GM18907 (cell line): Measurements from ENCODE around the gene CA11.
"Not testable (repeated sequence)": the region's sequence is repeated elsewhere in the genome, so short reads cannot be mapped to it uniquely, and the experiment has no call there.

Experiments used
- ATAC-seq: cut with Tn5 transposase; IDR thresholded peaks from one replicate; pipeline ENCODE4 v1.9.1; 2021; ENCODE audit warnings: mild to moderate bottlenecking, moderate library complexity; ENCODE audit not compliant: unreplicated experiment

CA11 gene

DNA sequence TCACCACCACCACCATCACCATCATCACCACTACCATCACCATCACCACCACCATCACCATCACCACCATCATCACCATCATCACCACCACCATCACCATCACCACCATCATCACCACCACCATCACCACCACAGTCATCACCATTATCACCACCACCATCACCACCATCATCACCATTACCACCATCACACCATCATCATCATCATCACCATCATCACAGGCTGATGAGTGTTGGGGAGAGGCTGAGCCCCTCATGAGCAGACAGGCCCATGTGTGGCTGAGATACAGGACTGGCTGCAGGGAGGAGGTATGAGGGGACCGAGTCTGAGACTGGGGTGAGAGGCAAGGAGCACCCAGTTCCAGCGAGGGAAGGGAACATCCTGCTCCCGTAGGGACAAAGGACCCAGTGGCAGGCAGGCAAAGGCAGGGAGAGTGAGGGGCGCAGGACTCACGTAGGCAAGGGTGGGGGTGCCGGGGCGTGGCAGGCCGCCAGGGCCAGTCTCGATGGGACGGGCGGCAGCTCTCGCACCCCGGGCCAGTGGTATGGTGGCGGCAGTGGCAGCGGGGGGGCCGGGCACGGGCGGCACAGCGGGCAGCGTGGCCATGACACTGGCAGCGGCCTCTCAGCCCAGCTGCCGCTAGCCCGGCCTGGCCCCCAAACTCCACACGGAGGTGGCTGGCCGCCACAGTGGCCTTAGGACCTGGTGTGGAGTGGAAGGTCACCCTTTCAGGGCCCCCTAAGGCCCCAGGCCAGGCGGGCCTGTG lies 24.1 kb upstream of the CA11 start:
- no peak for ATAC-seq

DNA sequence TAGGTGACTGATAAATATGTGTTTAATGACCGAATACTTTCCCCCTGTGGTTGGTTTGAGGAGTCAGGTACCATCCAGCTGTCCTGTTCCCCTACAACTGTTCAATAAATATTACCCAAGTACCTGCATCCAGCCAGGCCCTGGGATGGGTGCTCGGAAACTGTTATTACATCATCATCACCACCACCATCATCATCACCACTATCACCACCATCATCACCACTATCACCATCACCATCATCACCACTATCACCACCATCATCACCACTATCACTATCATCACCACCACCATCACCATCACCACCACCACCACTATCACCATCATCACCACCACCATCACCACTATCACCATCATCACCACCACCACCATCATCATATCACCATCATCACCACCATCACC lies 22.8 kb upstream of the CA11 start:
- ATAC-seq, result no peak

GRCh38 chr19:48668332-48668731 lies 22.3 kb upstream of the CA11 start:
- ATAC-seq, result no peak

DNA sequence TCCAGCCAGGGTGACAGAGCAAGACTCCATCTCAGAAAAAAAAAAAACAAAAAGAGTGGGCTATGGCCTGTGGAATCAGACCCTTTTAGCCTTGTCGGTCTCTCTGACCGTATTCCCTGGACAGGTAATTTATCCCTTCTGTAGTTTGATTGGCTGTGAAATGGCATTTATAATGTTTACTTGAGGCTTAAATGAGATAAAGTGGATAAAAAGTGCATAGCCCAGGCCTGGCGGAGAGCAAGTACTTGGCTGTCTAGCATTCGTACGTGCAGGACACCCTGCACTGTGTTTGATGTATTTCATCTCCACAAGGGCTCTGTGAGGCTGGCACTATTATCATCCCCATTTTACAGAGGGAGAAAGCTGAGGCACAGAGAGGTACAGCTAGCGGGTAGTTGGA lies 19.8 kb upstream of the CA11 start:
- no peak for ATAC-seq

DNA sequence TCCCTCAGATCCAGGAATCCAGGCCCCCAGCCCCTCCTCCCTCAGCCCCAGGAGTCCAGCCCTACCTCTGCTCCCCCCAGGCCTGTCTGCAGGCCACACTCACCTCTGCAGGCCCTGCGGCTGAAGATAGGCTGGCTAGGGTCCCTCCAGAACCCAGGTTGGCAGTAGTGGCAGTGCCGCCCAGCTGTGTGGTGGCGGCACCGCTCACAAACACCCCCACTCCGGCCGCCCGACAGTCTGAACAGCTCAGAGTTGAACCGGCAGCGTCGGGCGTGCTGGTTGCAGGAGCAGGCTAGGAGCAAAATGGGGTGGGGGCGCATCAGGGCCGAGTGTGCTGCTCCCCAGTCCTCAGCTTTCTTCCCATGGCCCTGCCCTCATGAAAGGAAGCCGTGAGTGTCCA lies 18.5 kb upstream of the CA11 start:
- no peak for ATAC-seq

GRCh38 chr19:48663667-48664066 lies 17.7 kb upstream of the CA11 start:
- no peak for ATAC-seq

DNA sequence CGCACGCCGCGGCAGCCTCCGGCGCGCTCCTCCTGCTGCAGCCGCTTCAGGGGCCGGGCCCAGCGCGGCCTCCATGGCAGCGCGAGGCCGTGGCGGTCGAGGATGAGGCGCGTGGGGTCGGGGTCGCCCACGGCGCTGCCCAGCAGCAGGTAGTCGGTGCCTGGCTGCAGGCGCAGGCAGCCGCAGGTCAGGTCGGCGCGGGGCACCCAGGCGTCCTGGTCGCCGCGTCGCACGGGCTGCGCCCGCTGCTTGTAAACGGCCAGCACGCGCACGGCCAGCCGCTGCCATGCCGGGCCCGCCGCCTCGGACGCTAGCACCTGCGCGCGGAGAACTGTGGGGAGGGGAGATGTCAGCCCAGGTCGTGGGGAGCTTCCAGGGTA lies 15.7 kb upstream of the CA11 start:
- ATAC-seq, result no peak

- peak; percentile 89 for ATAC-seq
Measured at GRCh38 chr19:48660852-48661710, 15.1 kb upstream of the CA11 start.

- ATAC-seq, result no peak
Measured at GRCh38 chr19:48659768-48660167, 13.8 kb upstream of the CA11 start.

DNA sequence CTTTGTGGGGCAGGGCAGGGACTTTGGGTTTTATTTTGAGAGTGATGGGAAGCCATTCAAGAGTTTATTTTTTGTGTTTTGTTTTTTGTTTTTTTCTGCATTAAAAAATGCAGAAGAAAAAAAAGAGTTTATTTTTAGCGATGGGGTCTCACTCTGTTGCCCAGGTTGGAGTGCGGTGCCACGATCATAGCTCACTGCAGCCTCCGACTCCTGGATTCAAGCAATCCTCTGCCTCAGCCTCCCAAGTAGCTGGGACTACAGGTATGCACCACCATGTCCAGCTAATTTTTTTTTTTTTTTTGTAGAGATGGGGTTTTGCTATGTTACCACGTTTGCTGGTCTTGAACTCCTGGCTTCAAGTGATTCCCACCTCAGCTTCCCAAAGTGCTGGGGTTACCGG lies 12.5 kb upstream of the CA11 start:
- ATAC-seq, result no peak

DNA sequence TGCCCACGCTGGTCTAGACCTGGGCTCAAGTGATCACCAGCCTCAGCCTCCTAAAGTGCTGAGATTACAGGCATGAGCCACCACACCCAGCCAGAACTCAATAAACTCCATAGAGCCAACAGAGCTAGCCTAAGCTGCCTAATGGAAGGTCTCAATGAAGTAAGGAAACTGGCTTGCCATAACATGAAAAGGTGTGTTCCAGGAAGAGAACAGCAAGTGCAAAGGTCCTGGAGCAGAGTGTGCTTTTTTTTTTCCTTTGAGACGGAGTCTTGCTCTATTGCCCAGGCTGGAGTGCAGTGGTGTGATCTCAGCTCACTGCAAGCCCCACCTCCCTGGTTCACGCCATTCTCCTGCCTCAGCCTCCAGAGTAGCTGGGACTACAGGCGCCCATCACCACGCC lies 11.8 kb upstream of the CA11 start:
- ATAC-seq, result not testable (repeated sequence)

DNA sequence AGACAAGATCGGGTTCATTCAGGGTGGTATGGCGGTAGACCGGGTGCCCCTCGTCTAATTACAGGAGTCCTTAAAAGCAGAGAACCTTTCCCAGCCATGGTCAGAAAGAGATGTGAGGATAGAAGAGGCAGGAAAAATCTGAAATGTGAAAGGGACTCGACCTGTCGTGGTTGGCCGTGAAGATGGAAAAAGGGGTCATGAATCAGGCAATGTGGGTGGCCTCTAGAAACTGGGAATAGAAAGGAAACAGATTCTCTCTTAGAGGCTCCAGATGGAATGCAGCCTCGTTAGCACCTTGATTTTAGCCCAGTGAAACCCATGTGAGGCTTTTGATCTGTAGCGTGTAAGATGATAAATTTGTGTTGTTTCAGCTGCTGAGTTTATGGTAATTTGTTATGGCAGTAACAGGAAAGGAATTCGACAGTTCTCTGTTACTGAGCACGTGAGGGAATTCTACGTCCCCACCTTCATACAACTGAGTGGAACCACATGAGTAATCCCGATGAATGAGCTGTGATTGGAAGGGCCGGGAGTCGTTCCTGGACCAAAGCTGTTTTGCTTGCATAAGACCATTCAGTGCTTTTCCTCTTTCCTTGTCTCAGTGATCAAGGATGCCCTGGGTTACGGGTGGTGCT lies 11.0 kb upstream of the CA11 start:
- ATAC-seq, result no peak

DNA sequence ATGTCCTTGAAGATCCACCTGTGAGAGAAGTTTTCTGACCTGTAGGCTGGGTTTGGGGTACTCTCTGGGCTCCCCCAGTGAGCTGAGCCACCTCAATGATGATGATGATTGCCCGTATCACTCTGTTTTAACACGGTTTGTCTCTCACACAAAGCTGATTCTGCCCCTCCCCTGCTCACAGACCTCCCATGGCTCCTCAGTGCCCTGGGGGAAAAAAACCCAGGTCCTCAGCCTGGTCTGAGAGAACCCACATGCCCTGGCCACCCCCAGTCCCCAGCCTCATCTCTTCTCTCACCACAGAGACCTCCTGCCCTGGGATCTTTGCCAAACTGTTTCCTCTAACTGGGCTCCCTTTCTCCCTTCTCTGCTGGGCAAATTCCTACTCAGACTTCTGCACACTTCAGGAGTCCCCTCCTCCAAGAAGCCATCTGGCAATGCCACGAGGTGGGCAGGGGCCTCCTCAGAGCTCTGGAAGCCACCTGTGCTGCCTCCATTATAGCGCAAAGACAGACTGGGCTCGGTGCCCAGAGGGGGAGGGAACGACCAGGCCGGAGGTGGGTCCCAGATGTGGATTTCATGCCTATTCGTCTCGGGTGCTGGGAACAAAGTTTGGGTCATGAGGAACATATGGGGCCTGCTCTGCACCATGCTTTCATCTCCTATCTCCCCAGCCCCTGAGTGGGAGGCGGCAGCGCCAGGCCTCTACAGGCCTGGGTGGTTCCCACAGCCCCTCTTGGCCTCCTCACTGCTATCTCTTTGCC lies 8.5 kb upstream of the CA11 start:
- no peak for ATAC-seq

DNA sequence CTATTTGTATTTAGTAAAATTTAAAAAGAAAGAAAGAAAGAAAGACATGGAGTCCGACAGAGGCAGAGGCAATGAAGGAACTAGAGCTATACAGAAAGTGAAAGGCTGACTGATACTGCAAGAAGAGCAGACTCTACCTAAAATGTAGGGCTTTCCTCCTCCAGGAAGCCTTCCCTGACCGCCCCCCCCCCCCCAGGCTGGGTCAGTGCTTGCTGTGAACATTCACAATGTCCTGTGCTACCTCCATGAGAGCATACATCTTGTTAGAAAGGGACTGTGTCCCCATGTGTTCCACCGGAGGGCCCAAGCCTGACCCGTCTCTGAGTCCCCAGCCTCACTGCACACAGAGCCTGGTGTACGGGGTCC lies 5.7 kb upstream of the CA11 start:
- no peak for ATAC-seq

DNA sequence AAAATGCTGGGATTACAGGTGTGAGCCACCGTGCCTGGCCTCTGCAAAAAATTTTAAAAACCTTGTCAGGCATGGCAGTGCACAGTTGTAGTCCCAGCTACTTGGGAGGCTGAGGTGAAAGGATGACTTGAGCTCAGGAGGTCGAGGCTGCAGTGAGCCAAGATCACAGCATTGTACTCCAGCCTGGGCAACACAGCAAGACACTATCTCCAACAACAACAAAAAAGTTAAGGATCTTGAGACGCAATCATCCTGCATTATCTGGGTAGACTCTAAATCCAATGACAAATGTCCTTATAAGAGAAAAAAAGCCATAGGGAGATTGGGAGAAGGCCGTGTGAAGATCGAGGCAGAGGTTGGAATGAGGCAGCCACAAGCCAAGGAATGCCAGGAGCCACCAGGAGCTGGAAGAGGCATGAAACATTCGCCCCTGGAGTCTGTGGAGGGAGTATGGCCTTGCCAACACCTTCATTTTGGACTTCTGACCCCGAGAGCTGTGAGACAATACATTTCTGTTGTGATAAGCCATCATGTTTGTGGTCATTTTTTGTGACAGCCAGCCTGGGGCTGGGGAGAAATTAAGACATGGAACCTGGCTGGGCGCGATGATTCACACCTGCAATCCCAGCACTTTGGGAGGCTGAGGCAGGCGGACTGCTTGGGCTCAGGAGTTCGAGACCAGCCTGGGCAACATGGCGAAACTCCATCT lies 5.1 kb upstream of the CA11 start:
- ATAC-seq, result no peak

- ATAC-seq, result no peak
Measured at GRCh38 chr19:48648134-48648533, 2.1 kb upstream of the CA11 start.

GRCh38 chr19:48646722-48647216 lies 782 bp upstream of the CA11 start:
- no peak for ATAC-seq

GRCh38 chr19:48645620-48646000 lies 377 bp downstream of the CA11 start:
- ATAC-seq, result no peak

- ATAC-seq, result peak; percentile 51
Measured at GRCh38 chr19:48644839-48645619, 958 bp downstream of the CA11 start.

DNA sequence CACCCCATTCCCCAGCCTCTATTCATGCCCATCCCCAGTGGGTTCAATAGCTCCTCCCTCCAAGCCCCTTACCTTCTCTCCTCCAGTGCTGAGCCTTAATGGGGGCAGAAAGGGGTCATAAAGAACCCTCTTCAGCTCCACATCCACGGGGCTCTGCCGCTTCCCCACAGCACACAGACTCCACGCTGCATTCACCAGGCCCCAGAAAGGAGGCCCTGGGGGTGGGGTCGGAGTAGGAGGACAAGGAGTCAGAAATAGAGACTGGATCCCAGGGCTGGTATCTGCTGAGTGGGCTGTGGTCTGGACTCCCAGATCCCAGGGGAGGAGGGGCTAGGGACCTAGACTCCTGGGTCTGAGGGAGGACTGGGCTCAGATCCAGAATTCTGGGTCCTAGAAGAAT lies 1.6 kb downstream of the CA11 start:
- ATAC-seq, result no peak
